GM19351 (cell line): ENCODE measurements around the gene USP35.

Source experiments
- ATAC-seq: cut with Tn5 transposase; IDR thresholded peaks from one replicate; pipeline ENCODE4 v1.9.1; 2021; ENCODE audit warnings: mild to moderate bottlenecking, moderate library complexity; ENCODE audit not compliant: unreplicated experiment

USP35 gene, protein sequence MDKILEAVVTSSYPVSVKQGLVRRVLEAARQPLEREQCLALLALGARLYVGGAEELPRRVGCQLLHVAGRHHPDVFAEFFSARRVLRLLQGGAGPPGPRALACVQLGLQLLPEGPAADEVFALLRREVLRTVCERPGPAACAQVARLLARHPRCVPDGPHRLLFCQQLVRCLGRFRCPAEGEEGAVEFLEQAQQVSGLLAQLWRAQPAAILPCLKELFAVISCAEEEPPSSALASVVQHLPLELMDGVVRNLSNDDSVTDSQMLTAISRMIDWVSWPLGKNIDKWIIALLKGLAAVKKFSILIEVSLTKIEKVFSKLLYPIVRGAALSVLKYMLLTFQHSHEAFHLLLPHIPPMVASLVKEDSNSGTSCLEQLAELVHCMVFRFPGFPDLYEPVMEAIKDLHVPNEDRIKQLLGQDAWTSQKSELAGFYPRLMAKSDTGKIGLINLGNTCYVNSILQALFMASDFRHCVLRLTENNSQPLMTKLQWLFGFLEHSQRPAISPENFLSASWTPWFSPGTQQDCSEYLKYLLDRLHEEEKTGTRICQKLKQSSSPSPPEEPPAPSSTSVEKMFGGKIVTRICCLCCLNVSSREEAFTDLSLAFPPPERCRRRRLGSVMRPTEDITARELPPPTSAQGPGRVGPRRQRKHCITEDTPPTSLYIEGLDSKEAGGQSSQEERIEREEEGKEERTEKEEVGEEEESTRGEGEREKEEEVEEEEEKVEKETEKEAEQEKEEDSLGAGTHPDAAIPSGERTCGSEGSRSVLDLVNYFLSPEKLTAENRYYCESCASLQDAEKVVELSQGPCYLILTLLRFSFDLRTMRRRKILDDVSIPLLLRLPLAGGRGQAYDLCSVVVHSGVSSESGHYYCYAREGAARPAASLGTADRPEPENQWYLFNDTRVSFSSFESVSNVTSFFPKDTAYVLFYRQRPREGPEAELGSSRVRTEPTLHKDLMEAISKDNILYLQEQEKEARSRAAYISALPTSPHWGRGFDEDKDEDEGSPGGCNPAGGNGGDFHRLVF

DNA sequence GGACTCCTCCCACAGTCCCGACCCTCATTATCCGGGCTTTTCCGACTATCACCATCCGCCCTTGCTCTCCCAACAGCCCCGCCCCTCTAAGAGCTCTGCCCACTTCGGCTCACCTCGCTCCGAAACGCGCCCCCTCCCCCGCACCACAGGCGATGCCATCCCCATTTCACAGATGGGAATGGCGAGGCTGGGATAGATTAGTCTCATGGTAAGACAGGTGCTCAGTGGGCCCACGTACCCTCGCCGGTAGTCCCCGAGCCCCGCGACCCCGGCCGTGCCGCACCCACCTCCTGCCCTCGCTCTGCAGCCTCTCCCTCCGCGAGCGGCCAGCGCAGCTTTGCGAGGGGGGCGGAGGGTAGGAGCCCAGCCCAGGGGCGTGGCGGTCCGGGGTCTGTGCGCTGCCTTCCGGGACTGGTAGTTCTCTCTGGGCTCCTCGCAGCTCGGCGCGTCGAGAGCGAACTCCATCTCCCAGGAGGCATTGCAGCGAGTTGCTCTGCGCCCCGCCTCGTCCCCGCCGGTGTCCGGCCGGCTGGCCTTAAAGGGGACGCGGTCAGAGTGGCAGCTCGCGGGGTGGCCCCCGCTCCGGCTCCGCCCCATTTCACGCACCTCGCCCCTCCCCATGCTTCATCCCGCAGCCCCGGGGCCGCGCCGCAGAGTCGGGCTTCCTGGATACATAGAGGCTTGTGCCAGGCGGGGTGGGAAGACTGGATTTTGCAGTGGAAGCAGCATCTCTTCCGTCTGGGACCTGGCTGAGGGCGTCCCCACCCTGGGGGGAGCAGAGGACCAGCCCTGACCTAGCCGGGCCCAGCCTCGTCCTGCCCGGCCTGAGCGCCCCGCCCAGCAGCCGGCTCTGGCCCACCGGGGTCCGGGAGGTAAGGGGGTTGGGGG lies at the start of gene USP35, which contains the start of gene KCTD21:
TSS of gene USP35 (plus strand) at position 634 of the 888 bp plus-strand sequence. CDS start 7,327 bp downstream, outside the sequence.
TSS of gene KCTD21 (minus strand) at position 341 of the 888 bp plus-strand sequence. CDS start 14,072 bp downstream, outside the sequence.
- ATAC-seq, result peak; percentile 92

DNA sequence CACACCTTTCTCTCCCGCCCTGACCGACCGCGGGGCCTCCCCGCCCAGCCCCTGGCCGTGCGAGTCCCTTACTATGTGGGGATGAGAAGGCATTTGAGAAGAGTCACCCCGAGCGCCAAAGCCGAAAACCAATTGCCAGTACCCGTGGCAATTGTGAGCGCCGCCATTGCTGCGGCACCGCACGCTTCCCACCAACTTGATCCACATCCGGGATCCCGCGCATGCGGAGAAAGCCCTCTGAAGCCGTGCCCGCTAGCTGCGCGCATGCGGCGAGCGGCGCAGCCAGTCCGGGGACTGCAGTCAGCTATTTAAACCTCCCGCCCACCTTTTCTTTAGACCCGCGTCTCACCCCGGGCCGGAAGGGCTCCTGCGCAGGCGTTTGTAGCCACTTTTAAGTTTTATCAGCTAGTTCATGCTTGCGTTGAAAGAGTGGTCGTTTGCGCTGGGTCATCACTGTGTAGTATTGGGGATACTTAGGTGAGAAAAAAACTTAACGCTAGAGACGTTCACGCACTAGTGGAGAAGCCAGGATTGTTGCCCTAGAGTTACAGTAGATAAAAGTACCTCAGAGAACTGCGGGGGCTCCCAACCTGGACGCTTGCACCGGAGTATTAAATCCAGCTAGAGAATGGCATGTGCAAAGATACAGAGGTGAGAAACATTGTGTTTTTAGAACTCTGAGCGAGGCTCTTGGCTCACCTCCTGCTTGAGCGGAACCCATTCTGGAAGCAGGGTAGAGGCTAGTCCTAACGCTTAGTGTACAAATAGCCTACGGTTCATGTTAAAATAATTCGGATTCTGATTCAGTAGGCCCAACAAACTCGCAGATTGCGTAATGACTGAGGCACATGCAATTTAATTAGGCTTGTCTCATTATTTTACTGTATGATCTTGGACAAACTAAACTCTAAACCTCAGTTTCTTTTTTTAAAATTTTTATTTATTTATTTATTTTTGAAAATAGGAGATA lies 49.0 kb upstream of the USP35 start, which contains the start of gene ALG8:
TSS of gene ALG8 (minus strand) at position 205 of the 970 bp plus-strand sequence. CDS start at position 167, 38 bp downstream.
- ATAC-seq, result peak; percentile 91

DNA sequence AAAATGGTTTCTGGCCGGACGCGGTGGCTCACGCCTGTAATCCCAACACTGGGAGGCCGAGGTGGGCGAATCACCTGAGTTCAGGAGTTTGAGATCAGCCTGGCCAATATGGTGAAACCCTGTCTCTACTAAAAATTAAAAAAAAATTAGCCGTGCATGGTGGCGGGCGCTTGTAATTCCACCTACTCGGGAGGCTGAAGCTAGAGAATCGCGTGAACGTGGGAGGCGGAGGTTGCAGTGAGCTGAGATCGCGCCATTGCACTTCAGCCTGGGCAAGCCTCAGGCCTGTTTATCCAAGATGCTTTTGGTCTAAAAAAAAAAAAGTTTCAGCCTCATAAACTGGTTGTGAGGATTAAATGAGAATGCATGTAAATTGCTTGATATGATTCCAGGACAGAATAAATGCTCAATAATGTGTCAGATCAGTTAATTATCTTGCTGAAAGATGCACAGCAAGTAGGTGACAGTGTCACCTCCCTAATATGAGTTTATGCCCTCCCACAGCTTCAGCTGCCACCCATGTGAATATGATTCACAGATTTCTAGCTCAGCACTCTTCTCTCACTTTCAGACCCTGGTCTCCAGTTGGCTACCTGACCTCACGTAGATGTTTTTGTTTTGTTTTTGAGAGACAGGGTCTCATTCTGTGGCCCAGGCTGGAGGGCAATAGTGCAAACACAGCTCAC lies 48.2 kb upstream of the USP35 start:
- no peak for ATAC-seq

DNA sequence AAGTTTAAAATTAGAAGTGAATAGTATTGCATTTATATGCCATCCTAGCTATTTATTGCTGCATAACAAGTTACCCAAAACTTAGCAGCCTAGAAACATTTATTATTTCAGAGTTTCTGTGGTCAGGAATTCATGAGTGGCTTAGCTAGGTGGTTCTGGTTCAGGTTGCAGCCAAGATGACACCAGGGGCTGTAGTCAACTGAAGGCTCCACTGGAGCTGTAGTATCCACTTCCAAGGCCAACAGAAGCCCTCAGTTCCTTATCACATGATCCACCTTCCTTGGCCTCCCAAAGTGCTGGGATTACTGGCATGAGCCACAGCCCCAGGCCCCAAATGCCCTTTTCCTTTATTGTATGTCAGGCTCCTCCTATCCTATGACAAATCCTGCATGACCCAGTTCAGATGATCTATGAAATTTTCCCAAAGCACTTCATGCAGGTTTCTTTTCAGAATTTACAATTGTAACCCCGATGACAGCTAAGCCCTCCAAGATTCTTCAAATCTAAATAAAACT lies 43.2 kb upstream of the USP35 start:
- no peak for ATAC-seq

DNA sequence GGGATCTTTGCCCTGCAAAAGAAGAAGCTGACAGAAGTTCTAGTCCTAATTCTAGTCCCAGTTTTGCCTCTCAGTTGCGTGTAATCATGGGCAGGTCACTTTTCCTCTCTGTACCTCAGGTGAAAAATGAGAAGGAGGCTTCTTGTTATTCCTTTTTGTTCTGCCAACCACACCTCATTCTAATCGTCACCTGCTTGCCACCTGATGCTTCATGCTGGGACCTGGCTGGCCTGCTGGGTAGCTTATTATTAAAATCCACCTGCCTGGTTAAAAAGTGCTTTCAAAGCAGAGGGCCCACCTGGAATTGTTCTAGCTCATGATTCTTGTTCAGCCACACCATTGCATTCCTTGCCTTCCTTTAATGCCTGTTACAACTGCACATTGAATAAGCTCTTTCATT lies 40.9 kb upstream of the USP35 start:
- ATAC-seq, result no peak

DNA sequence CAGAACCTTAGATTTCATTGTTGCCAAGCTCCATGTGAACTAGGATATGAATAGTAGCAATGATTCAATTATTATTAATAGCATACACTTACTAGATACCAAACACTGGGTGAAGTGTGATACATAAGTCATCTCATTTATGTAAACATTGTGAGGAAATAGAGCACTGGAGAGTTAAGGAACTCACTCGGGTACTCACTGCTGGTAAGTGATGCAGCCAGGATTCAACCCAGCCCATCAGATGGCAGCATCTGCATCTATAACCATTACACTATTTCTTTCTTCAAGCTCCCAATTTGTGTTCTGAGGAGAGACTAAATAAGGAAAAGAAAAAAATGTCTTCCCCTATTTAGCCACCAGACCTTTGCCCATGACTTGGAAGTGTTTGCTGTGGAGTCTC lies 39.1 kb upstream of the USP35 start:
- no peak for ATAC-seq

DNA sequence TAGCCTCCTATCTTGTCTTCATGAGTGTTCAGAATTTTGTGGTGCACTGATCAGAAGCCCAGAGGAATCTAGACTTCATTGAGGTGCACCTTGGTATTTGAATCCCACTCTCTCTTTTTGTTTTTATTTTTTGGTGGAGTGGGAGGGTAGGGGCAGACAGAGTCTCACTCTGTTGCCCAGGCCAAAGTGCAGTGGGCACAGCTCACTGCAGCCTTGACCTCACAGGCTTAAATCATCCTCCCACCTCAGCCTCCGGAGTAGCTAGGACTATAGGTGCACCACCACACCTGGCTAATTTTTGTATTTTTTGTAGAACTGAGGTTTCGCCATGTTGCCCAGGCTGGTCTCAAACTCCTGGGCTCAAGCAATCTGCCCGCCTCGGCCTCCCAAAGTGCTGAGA lies 38.4 kb upstream of the USP35 start:
- no peak for ATAC-seq

DNA sequence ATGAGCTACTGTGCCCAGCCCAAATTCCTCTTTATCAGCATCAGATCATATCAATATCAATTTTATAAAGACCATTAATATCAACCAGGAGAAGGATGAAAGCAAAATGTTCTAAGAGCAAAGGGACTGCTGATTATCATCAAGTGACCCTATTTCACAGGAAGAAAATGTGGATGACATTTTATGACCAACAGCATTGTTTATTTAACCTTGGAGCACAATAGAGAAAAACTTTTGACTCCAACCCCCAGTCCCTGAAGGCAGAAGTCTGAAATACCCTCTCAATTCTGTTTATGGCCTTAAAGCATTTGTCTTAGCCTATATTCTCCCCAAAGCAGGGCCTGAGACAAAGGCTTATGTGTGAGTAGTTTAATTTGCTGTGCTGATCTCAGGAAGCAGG lies 38.0 kb upstream of the USP35 start:
- ATAC-seq, result no peak

DNA sequence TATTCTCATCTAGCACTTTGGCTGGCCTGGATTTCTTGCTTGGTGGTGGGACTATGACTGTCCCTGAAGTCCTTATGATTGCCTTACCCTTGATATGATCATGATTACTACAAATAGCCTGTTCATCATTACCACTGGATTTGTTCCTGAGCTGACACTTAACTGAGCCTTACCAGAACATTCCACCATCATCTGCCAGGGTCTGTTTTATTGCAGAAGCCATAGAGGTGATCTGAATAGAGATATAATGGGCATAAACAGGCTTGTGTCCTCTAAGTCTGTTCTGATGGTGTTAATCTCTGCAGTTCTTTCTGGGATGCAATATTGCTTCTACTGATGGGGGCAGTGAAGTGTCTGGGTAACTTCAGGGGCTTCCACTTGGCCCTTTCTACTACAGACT lies 36.9 kb upstream of the USP35 start:
- no peak for ATAC-seq

DNA sequence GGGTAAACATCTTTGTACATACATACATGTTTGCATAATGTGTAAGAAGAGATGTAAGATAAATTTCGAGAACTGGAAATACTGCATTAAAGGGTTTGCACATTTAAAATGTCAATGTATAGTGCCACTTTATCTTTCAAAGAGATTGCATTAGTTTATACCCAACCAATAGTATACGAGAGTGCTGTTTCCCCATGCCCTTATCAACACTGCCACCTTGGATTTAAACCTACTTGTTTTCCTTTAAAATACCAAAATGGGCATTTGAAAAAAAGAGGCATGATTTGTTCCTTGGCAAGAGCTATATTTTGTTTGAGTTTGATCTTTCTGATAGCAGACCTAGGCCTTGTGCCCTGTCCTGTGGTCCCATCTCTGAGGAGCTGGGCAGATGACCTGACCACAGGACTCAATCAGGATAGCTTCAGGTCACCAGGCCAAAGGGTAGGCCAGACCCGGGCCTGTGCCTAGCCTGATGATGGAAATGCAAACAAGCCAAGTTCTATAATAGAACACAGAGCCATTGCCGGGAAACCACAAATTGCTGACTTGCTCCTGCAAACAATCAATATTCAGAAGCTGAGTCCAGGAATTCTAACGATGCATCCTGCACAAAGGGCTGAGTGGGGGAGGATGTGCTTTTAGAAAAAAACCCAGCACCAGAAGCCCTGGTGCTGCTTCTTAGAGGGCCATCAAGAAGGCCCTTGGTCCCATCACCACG lies 32.4 kb upstream of the USP35 start:
- ATAC-seq, result no peak

DNA sequence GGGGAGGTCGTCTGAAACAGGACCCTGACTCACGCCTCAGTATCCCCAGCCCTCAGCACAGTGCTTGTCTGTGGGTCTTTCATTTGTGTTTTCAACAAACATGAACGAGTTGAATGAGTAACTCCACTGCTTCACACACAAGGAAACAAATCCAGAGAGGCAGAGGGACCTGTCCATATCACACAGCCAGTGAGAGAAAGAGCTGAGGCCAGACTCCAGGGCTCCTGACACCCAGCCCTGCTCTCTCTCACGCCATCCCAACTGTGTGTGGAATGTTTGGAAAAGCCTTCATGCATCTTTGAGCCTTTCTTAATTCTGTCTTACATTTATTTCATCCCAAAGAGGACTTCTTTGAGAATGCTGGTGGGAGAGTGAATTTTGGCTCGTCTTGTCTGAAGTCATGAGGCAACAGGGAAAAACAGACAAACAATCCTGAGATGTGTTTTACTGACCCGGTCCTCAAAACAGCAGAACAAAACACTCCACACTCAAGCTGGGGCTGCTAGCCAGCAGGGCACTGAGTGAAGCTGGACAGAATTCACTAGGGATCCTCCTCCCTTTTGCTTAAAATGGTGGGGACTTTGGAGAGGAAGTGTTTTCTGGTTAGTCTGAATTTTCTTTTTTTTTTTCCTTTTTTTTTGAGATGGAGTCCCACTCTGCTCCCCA lies 29.6 kb upstream of the USP35 start:
- no peak for ATAC-seq

DNA sequence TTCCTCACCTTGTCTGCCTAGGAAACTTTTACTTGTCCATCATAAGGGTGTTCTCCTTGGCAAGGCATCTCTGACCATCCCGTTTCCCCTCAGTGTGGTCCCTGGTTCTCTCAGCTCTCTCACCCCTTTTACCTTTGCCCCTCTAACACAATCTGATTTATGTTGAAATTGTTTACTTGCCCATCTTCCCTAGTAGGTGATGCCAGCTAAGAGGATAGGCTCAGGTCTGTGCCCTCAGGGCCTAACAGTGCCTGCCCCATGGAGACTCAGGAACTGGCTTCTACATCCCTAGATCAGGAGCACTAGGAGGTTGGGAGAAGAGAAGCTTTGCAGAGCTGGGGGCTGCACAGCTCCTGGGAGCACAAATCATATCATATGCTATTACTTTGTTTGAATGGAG lies 28.2 kb upstream of the USP35 start:
- no peak for ATAC-seq

DNA sequence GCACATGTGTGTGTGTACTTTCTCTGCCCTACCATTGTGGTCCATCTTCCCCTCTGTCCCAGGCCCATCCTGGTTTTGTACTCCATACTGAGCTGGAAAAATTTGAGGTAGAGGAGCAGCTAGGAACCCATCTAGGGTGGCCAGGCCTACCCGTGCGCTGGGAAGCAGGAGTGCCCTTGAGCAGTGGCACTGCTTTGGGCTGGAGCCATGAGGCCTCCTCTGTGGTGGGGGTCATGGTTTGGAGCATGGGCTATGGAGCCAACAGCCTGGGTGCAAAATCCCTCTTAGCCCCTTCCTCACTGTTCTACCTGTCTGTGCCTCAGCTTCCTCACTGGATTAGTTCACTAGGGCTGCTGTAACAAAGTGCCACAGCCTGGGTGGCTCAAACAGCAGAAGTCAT lies 27.4 kb upstream of the USP35 start:
- ATAC-seq, result no peak

DNA sequence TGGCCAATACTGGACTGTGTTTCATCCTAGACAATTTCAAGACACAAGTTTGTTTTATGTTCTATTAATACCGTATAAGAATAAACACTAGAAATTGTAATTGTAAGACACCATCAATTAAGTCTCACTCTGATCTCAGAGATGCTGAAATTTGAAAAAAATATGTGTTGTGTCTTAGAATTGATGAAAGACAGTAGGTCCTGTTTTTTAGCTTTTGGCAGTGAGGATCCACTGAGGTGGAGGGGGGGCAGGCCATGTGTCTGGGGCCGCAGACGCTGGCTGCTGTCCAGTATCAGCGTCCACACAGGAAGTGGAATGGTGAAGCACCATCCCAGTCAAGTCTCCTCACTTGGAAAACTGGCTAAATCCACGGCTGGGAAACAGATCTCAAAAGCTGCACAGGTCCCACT lies 26.8 kb upstream of the USP35 start:
- no peak for ATAC-seq

DNA sequence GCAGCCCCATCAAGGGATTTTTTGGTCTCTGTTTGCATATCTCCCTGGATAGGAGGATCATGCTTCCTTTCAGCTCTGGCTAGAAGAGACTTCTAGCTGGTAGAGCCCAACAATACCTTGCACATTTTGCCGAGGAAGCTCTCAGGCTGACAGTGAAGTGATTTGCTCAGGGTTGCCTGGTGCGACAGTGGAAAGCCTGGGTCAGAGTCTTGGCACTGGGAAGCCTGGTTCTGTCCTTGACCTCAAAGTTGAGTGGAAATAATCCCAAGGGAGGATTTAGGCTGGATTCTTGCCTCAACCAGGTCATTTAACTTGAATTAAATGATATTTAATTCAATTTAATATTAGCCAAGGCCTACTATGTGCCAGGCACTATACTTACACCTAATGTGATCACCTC lies 24.9 kb upstream of the USP35 start:
- ATAC-seq, result no peak

DNA sequence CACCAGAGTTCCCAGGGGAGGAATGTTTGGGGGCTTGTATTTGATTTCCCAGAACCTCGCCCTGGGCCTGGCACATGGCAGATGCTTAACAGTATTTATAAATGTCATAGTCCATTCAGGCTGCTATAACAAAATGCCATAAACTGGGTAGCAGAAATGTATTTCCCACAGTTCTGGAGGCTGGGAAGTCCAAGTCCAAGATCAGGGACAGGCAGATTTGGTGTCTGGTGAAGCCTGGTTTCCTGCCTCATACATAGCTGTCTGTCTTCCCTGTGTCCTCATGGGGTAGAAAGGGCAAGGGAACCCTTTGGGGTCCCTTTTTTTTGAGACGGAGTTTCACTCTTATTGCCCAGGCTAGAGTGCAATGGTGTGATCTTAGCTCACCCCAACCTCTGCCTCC lies 24.2 kb upstream of the USP35 start:
- ATAC-seq, result no peak

DNA sequence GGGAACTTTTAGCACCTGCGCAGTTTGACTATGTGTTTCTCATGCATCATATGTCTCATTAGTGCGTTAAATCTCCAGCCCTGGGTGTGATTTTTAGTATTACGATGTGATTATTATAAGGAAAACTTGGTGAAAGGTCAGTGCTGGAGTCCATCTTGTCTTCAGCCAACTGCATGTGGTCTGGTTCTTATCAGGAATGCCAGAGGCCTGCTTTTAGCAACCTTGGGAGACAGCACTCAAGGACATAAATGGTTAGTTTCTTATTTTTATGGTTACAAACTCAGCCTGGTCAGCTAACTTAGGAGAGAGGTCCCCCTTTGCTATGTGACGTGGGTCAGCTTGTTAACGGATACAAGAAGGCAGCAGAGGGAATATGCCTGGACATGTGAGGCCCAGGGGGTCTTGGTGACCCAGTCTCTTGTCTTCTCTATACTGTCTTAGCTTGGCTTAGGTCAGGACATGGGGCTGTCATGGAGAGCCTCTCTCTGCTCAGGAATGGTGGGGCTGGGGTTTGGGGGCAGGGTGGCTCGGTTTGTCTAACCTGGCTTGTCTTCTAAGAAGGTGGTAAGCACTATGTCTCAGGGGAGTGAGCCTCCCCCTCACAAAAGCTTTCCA lies 21.8 kb upstream of the USP35 start:
- ATAC-seq, result no peak
